ENCODE measurements around the gene RNF5.

GRCh38 chr6:32171234-32171633 is 7.0 kb upstream of the RNF5 start:
- no peak for TF ChIP-seq RAD21 (IDR thresholded peaks at IDR 0.05; ENCODE audit: low read depth)
- TF ChIP-seq, protein P1, sequence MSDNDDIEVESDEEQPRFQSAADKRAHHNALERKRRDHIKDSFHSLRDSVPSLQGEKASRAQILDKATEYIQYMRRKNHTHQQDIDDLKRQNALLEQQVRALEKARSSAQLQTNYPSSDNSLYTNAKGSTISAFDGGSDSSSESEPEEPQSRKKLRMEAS (IDR thresholded peaks at IDR 0.05): no peak
- no peak for TF ChIP-seq YY1 (IDR thresholded peaks at IDR 0.05; ENCODE audit: low read depth)
- TF ChIP-seq EP300 (IDR thresholded peaks at IDR 0.05; ENCODE audit: borderline replicate concordance): no peak
- TF ChIP-seq EGR1 (IDR thresholded peaks at IDR 0.05): no peak
- no peak for TF ChIP-seq TEAD4 (IDR thresholded peaks at IDR 0.05)

Data from Ishikawa (cell line).